GM10266 (cell line): ENCODE data around the gene ATP13A3.
"Not testable (repeated sequence)": the region's sequence is repeated elsewhere in the genome, so short reads cannot be mapped to it uniquely, and the experiment has no call there.

Experiments used
- DNase-seq: peaks from one replicate; pipeline ENCODE4 v3.0.0; 2012; ENCODE audit errors: extremely low spot score
- CTCF ChIP-seq: IDR thresholded peaks from 2 replicates; pipeline ENCODE4 v1.5.1; 2012; ENCODE audit warnings: mild to moderate bottlenecking, low read depth; ENCODE audit not compliant: control insufficient read depth, insufficient read depth; ENCODE audit errors: missing control alignments

The ATP13A3 gene

DNA sequence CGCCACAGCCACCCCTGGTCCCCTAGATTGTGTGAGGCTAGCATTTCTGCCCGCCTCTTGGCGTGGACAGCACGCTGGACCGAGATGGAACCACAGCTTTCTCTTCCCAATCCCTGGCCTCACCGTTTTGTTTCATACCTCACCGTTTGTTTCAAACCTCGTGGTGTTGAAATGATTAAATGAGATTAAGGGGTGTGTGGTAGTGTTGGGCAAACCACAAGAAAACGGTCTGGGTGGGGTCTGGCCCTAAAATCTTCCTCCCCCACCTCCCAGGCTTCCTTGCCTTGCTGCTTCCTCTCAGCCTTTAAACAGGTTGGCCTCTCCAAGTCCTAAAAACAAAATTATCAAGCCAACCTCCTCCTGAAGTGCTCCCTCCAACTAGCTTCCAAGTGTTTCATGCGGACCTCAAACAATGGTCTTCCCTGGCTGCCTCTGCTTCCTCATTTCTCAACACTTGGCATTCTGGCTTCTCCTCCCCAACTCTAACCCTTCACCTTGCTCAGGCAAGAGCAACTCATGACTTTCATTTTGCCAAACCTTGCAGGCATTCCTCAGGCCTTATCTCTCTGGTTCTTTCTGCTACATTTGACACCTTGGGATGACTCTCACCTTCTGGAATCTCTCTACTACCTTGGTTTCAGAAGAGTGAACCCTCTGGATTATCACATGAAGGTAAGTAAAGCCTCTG is 1.4 kb upstream of the ATP13A3 start:
- no peak for TF ChIP-seq CTCF
- DNase-seq, result peak; percentile 31

DNA sequence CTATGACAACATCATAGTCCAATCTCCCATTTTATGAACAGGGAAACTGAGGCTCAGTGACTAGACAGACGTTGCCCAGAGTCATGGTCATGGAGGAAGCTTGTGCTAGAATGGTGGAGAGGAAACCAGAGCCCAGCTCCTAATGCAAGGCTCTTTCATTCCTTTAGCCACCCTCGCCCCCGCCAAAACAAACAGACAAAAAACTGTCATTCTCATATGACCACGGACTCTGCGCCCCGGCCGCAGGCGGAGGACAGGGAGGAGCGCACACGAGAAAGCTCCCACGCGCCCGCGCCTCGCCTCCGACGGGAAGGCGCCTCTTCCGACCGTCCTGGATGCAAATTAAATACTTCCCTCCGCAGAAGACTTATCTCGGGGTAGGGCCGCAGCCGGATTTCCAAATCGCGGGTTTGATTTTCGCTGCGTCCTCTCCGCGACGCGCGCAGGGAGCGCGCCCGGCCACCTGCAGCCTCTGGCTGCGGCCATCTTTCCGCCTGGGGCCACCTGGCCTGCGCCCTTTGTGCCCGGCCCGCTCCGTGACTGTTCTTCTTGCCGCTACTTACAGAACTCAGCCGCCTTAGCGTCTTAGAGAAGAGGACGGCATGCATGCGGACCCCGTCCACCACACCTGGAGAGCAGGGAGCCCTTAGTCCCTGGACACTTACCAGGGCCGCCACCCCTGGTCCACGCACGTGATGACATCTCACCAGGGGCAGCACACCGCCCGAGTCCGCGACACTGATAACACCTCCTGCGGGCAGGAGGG is 670 bp upstream of the ATP13A3 start:
- TF ChIP-seq CTCF, result no peak

GRCh38 chr3:194485881-194486539 is 792 bp downstream of the ATP13A3 start:
- no peak for TF ChIP-seq CTCF
- DNase-seq, result peak; percentile 70

More for the DNA sequence above, 670 bp upstream of the ATP13A3 start:
- DNase-seq, result peak; percentile 79

GRCh38 chr3:194485468-194485880 is 1.3 kb downstream of the ATP13A3 start:
- peak; percentile 47 for DNase-seq
- no peak for TF ChIP-seq CTCF

GRCh38 chr3:194484614-194485013 is 2.2 kb downstream of the ATP13A3 start:
- TF ChIP-seq CTCF, result no peak
- no peak for DNase-seq

DNA sequence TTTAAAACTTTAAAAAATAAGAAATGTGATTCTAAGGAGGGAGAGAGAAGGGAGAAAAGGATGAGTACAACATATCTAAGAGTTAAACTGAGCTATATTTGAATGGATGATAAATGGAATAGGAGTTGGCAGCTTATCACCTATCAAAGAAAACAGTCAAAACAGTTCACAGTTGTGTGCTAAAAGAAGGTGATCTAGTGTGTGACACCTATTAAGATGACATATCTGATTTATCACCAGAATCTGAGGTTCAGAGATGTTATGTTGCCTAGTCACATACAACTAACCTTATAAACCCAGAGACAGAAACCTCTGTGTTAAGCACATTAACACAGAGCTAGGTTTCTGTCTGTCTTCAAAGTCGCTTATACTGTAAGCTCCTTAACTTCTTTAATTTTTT is 3.0 kb downstream of the ATP13A3 start:
- no peak for DNase-seq
- TF ChIP-seq CTCF, result no peak

- not testable (repeated sequence) for DNase-seq
Observed at GRCh38 chr3:194482830-194483229, 4.0 kb downstream of the ATP13A3 start.
